Activated B cell treated with CpG ODN at 0.5 μM for 24 hours (primary cell): Measurements from ENCODE around the gene GARNL3. TPM values are rescaled to one million over a fixed set of nuclear protein-coding genes. Genes with fewer than 3 reads are reported as not detected.
A peak's percentile ranks its signal among the peaks of the same experiment; 100 is the strongest.

Experiments
- ATAC-seq: fragments of 200-7000 bp; cut with Tn5 transposase; one replicate; pipeline ENCODE4 v1.10.0; 2021; ENCODE audit warnings: low read depth, mild to moderate bottlenecking, moderate library complexity
- CTCF ChIA-PET: fragments of 350-600 bp; sonication (Branson Sonifier 250); formaldehyde crosslinking; loops from one replicate; lab custom pipeline; 2021; ENCODE audit warnings: antibody characterized with exemption; lab: Charles Lee
- POLR2A ChIA-PET: fragments of 350-600 bp; sonication (Branson Sonifier 250); formaldehyde crosslinking; loops from one replicate; lab custom pipeline; 2021; ENCODE audit warnings: antibody characterized with exemption; lab: Charles Lee
- DNase-seq: peaks from one replicate; pipeline ENCODE4 v3.0.0; 2022
- H3K27ac Mint-ChIP-seq: one replicate; pipeline ENCODE4 v1.8.0; 2020; ENCODE audit warnings: mixed read lengths
- H3K27me3 Mint-ChIP-seq: one replicate; pipeline ENCODE4 v1.8.0; 2021; ENCODE audit warnings: mixed read lengths
- H3K36me3 Mint-ChIP-seq: one replicate; pipeline ENCODE4 v1.8.0; 2021; ENCODE audit warnings: low read depth, mixed read lengths
- H3K4me1 Mint-ChIP-seq: one replicate; pipeline ENCODE4 v1.8.0; 2021; ENCODE audit warnings: mixed read lengths
- H3K4me3 Mint-ChIP-seq: one replicate; pipeline ENCODE4 v1.8.0; 2020; ENCODE audit warnings: mild to moderate bottlenecking, mixed read lengths
- H3K9me3 Mint-ChIP-seq: one replicate; pipeline ENCODE4 v1.8.0; 2020; ENCODE audit warnings: mixed read lengths
- CTCF ChIP-seq: fragments of 200-600 bp; IDR thresholded peaks from one replicate; pipeline ENCODE4 v1.8.0; 2022; ENCODE audit warnings: antibody characterized with exemption, mild to moderate bottlenecking
- intact Hi-C: fragments of 100-400 bp; cut with micrococcal nuclease; formaldehyde crosslinking; loops from one replicate; pipeline ENCODE4 v1.15.1; 2024
- total RNA-seq: library from RNA; stranded (reverse); gene quantifications from 2 replicates; pipeline ENCODE4 v1.2.3, GENCODE V29; 2022

The GARNL3 gene
- total RNA-seq, 1 donor from 2014 or later = 10.4 TPM

- Mint-ChIP-seq H3K27ac (peak overlapping the region; percentile 84), H3K4me3 (peak overlapping the region; percentile 55), H3K9me3 (peaks cover 7% of the 10 kb centered on the region), H3K4me1 (peaks cover 29% of the 10 kb centered on the region), H3K27me3 (no peaks in the 10 kb centered on the region), H3K36me3 (no peaks in the 10 kb centered on the region)
- peak; percentile 50 for ATAC-seq
- ChIA-PET POLR2A (interaction anchor here (0.6 to 0.7 kb wide), 2 partner anchors 53 to 120 kb away, joined by 4 read pairs; partner anchors contain the start of gene SLC2A8), CTCF (no interaction called here)
- intact Hi-C loops = no loop called here
- no peak for DNase-seq
- no peak for TF ChIP-seq CTCF
These were observed 12.5 kb downstream of the GARNL3 start for GRCh38 chr9:127277099-127277498.

GRCh38 chr9:127277770-127278169, 13.2 kb downstream of the GARNL3 start:
- Mint-ChIP-seq H3K27ac (peak overlapping the region; percentile 84), H3K36me3 (no peaks in the 10 kb centered on the region), H3K27me3 (no peaks in the 10 kb centered on the region), H3K9me3 (peaks cover 7% of the 10 kb centered on the region), H3K4me3 (peak overlapping the region; percentile 39), H3K4me1 (peaks cover 33% of the 10 kb centered on the region)
- intact Hi-C loops = no loop called here
- ChIA-PET POLR2A (interaction anchor here (0.6 to 0.7 kb wide), 3 partner anchors 53 to 173 kb away, joined by 3 to 4 read pairs (median 4); partner anchors contain the start of genes LRSAM1, RPL12 and SLC2A8), CTCF (no interaction called here)
- no peak for TF ChIP-seq CTCF
- no peak for ATAC-seq
- DNase-seq = no peak

GRCh38 chr9:127278372-127278771, 13.8 kb downstream of the GARNL3 start:
- Mint-ChIP-seq H3K27me3 (no peaks in the 10 kb centered on the region), H3K36me3 (no peaks in the 10 kb centered on the region), H3K9me3 (peaks cover 7% of the 10 kb centered on the region), H3K4me1 (peaks cover 33% of the 10 kb centered on the region), H3K27ac (no peak overlapping the region), H3K4me3 (no peak overlapping the region)
- ATAC-seq = no peak
- ChIA-PET POLR2A (interaction anchor here (0.7 kb wide), 1 partner anchor 173 kb away, joined by 3 read pairs; the partner anchor contains the start of genes LRSAM1 and RPL12), CTCF (no interaction called here)
- DNase-seq = no peak
- no peak for TF ChIP-seq CTCF
- intact Hi-C loops = no loop called here

GRCh38 chr9:127279717-127280285, 15.2 kb downstream of the GARNL3 start:
- POLR2A ChIA-PET = no interaction called here
- DNase-seq = no peak
- ATAC-seq = no peak
- no peak for TF ChIP-seq CTCF
- Mint-ChIP-seq H3K9me3 (peaks cover 7% of the 10 kb centered on the region), H3K27me3 (no peaks in the 10 kb centered on the region), H3K4me1 (peaks cover 35% of the 10 kb centered on the region), H3K4me3 (no peak overlapping the region), H3K36me3 (no peaks in the 10 kb centered on the region), H3K27ac (no peak overlapping the region)
- CTCF ChIA-PET = no interaction called here
- intact Hi-C loops = no loop called here

GRCh38 chr9:127280880-127281660, 16.5 kb downstream of the GARNL3 start:
- Mint-ChIP-seq H3K27ac (no peak overlapping the region), H3K36me3 (no peaks in the 10 kb centered on the region), H3K4me3 (no peak overlapping the region), H3K27me3 (no peaks in the 10 kb centered on the region), H3K9me3 (peaks cover 7% of the 10 kb centered on the region), H3K4me1 (peaks cover 32% of the 10 kb centered on the region)
- POLR2A ChIA-PET = no interaction called here
- TF ChIP-seq CTCF = no peak
- intact Hi-C loops = no loop called here
- ATAC-seq = no peak
- no peak for DNase-seq
- CTCF ChIA-PET = interaction anchor here (0.9 kb wide), 1 partner anchor 341 kb away, joined by 3 read pairs; no protein-coding TSS in a partner anchor
